Hepatocyte (in vitro differentiated cells): ENCODE results near the gene RNF213. TPM values are rescaled to one million over a fixed set of nuclear protein-coding genes. Genes with fewer than 3 reads are reported as not detected.

Experiments
- DNase-seq: peaks from one replicate; pipeline ENCODE4 v3.0.0-alpha.2; 2016; ENCODE audit warnings: low spot score
- H2AFZ ChIP-seq: fragments of 200-600 bp; sonication (generic); 2 replicates; pipeline ENCODE4 v1.6.0; 2016; ENCODE audit warnings: antibody characterized with exemption, mild to moderate bottlenecking
- H3K27ac ChIP-seq: fragments of 200-600 bp; sonication (generic); 2 replicates; pipeline ENCODE4 v1.5.1; 2016; ENCODE audit warnings: mild to moderate bottlenecking
- H3K27me3 ChIP-seq: fragments of 200-600 bp; sonication (generic); 2 replicates; pipeline ENCODE4 v1.6.1; 2016
- H3K36me3 ChIP-seq: fragments of 200-600 bp; sonication (generic); replicated peaks from 2 replicates; pipeline ENCODE4 v1.5.1; 2016; ENCODE audit warnings: low read depth; ENCODE audit not compliant: insufficient read depth
- H3K4me1 ChIP-seq: fragments of 200-600 bp; sonication (generic); 2 replicates; pipeline ENCODE4 v1.5.1; 2016; ENCODE audit warnings: mild to moderate bottlenecking, moderate library complexity; ENCODE audit not compliant: insufficient read depth
- H3K4me2 ChIP-seq: fragments of 200-600 bp; sonication (generic); 2 replicates; pipeline ENCODE4 v1.6.0; 2016
- H3K4me3 ChIP-seq: fragments of 200-600 bp; sonication (generic); 2 replicates; pipeline ENCODE4 v1.5.1; 2016; ENCODE audit warnings: mild to moderate bottlenecking
- H3K79me2 ChIP-seq: fragments of 200-600 bp; sonication (generic); 2 replicates; pipeline ENCODE4 v1.6.0; 2017; ENCODE audit warnings: mild to moderate bottlenecking
- H3K9me2 ChIP-seq: fragments of 200-600 bp; sonication (generic); replicated peaks from 2 replicates; pipeline ENCODE4 v1.6.0; 2017; ENCODE audit warnings: mild to moderate bottlenecking; ENCODE audit not compliant: insufficient read depth
- H3K9me3 ChIP-seq: fragments of 200-600 bp; sonication (generic); 2 replicates; pipeline ENCODE4 v1.5.1; 2016; ENCODE audit warnings: low read depth, mild to moderate bottlenecking
- H4K20me1 ChIP-seq: fragments of 200-600 bp; sonication (generic); 2 replicates; pipeline ENCODE4 v1.6.0; 2016; ENCODE audit warnings: mild to moderate bottlenecking; ENCODE audit not compliant: insufficient read depth, poor library complexity, severe bottlenecking
- EZH2 ChIP-seq: fragments of 200-600 bp; sonication (generic); IDR thresholded peaks from 2 replicates; pipeline ENCODE4 v1.6.1; 2016; ENCODE audit warnings: antibody characterized with exemption, mild to moderate bottlenecking, borderline replicate concordance
- EZH2phosphoT487 ChIP-seq: fragments of 200-600 bp; sonication (generic); IDR thresholded peaks from one replicate; pipeline ENCODE4 v1.6.1; 2018; ENCODE audit warnings: antibody characterized with exemption, mild to moderate bottlenecking, low read depth, moderate library complexity; ENCODE audit not compliant: unreplicated experiment, severe bottlenecking
- WGBS: methylation state at CpG from one replicate; pipeline ENCODE4 v1.1.6; 2016; ENCODE audit warnings: low lambda C conversion rate; ENCODE audit errors: missing lambda C conversion rate; 5-methylcytosine and 5-hydroxymethylcytosine counted together
- polyA plus RNA-seq: library from polyadenylated mRNA; unstranded; fragments of >200 nt; fragmentation: Nextera tagmentation; extraction: Ambion mirVana; gene quantifications from 2 replicates; pipeline ENCODE4 v1.2.1, GENCODE V29; 2016
- total RNA-seq: library from RNA; depleted of rRNA; stranded (reverse); fragments of >200 nt; gene quantifications from 2 replicates; pipeline ENCODE4 v1.2.3, GENCODE V29; 2014
- TF ChIP-seq, protein P1 (sequence below): fragments of 200-600 bp; sonication (generic); IDR thresholded peaks from 2 replicates; pipeline ENCODE4 v1.5.1; 2016; ENCODE audit warnings: antibody characterized with exemption, mild to moderate bottlenecking; ENCODE audit not compliant: poor library complexity

RNF213 gene
- total and polyA plus RNA-seq, 2 experiments from 2014 or later: 21.1 to 57.4 TPM

DNA sequence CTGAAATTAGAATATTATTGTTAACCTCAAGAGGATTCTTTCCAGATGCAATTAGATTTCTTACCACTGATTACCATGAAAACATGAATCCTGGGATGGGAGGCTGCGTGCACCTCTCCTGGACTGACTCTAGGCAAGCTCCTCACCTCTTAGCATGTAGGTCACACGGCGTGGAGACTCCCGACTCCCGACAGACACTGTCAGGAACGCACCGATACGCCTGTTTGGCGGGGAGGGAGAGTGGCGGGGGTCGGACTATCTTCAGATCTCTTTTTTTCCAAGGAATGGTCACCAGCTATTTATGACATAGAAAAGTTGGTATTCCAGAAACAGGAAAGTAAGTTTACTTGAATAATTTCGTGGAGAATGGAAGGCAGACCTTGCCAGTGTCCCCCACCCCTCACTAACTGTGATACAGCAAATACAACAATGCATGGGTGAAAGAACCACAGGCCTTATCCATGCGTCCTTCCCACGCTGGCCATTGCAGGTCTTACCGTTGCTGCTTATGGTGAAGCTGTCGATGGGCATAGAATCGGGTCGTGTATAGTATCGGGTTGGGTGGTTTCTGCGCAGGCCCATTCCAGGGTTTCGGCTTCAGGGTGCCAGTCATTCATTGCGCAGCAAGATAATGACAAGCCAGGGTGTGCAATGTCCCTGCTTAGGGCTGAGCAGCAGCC is 91.7 kb downstream of the RNF213 start:
- H3K79me2 ChIP-seq: no peaks in the 10 kb centered on the region
- H3K36me3 ChIP-seq: no peaks in the 10 kb centered on the region
- H3K27me3 ChIP-seq: no peaks in the 10 kb centered on the region
- no peaks in the 10 kb centered on the region for H3K9me2 ChIP-seq
- no peaks in the 10 kb centered on the region for H4K20me1 ChIP-seq
- H2AFZ ChIP-seq: no peak overlapping the region
- TF ChIP-seq EZH2phosphoT487 (no peak), EZH2 (no peak)
- TF ChIP-seq, protein P1, sequence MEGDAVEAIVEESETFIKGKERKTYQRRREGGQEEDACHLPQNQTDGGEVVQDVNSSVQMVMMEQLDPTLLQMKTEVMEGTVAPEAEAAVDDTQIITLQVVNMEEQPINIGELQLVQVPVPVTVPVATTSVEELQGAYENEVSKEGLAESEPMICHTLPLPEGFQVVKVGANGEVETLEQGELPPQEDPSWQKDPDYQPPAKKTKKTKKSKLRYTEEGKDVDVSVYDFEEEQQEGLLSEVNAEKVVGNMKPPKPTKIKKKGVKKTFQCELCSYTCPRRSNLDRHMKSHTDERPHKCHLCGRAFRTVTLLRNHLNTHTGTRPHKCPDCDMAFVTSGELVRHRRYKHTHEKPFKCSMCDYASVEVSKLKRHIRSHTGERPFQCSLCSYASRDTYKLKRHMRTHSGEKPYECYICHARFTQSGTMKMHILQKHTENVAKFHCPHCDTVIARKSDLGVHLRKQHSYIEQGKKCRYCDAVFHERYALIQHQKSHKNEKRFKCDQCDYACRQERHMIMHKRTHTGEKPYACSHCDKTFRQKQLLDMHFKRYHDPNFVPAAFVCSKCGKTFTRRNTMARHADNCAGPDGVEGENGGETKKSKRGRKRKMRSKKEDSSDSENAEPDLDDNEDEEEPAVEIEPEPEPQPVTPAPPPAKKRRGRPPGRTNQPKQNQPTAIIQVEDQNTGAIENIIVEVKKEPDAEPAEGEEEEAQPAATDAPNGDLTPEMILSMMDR: no peak
- H3K4me1 ChIP-seq: no peaks in the 10 kb centered on the region
- H3K27ac ChIP-seq: no peak overlapping the region
- H3K4me2 ChIP-seq: no peak overlapping the region
- 92% methylated on average over 22 of the region's 22 CpGs for WGBS
- no peak for DNase-seq
- no peaks in the 10 kb centered on the region for H3K9me3 ChIP-seq
- no peak overlapping the region for H3K4me3 ChIP-seq

DNA sequence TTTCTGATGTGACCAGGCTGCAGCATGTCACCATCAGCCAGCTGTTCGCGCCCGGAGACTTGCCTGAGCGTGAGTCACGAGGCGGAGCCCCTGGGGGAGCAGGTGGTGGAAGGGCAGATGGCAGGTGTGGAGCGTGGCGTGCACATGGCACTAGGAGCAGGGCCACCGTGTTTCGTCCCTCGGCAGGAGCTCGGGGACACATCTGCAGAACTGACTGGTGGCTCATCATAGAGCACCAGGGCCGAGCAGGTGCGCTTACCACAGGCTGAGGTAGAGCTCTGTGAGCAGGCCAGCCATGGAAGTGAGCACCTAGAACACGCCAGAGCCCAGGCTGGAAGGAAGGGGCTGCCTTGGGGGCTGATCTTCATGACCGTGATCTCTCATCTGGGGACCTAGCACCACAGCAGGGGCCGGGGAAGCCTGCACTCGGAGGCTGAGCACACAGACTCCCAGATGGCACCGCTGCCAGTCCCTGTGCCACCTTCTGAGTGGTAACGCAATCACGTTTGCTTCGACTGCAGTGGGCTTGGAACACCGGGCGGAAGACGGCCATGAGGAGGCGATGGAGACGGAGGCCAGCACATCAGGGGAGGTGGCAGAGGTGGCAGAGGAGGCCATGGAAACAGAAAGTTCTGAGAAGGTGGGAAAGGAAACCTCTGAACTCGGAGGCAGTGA is 92.5 kb downstream of the RNF213 start:
- no peaks in the 10 kb centered on the region for H3K36me3 ChIP-seq
- H3K27me3 ChIP-seq: no peaks in the 10 kb centered on the region
- no peaks in the 10 kb centered on the region for H3K79me2 ChIP-seq
- no peak overlapping the region for H3K4me3 ChIP-seq
- no peak overlapping the region for H3K27ac ChIP-seq
- WGBS: 98% methylated on average over 28 of the region's 28 CpGs
- no peaks in the 10 kb centered on the region for H4K20me1 ChIP-seq
- no peak for DNase-seq
- no peaks in the 10 kb centered on the region for H3K9me3 ChIP-seq
- H3K4me2 ChIP-seq: no peak overlapping the region
- H3K9me2 ChIP-seq: no peaks in the 10 kb centered on the region
- H3K4me1 ChIP-seq: no peaks in the 10 kb centered on the region
- H2AFZ ChIP-seq: no peak overlapping the region
- TF ChIP-seq EZH2phosphoT487 (no peak), EZH2 (no peak)
- TF ChIP-seq, protein P1: no peak

DNA sequence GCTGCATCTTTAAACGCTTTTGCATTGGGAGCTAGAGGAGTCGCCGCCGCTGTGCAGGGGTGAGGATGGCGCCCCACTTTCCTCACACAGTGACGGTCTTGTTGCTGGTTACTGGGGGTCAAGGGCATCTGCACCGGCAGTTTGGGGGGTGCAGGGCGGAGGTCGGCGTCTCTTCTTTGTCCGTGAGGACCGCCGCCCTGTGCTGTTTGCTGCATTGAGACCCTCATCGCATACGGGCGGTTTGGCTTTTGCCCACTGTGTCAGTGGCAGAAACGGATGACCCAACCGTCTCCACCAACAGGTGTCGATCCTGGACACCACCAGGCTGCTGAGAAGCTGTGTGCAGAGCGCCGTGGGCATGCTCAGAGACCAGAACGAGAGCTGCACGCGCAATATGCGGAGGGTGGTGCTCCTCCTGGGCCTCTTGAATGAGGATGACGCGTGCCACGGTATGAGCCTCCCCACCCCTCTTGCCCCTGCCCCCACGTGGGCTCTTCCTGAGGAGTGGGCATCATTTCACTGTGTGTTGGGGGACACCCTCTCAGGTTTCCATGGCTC is 93.1 kb downstream of the RNF213 start:
- H4K20me1 ChIP-seq: no peaks in the 10 kb centered on the region
- no peaks in the 10 kb centered on the region for H3K79me2 ChIP-seq
- no peak overlapping the region for H3K4me3 ChIP-seq
- no peaks in the 10 kb centered on the region for H3K9me3 ChIP-seq
- H3K36me3 ChIP-seq: no peaks in the 10 kb centered on the region
- H3K9me2 ChIP-seq: no peaks in the 10 kb centered on the region
- no peaks in the 10 kb centered on the region for H3K27me3 ChIP-seq
- no peak overlapping the region for H2AFZ ChIP-seq
- no peak overlapping the region for H3K27ac ChIP-seq
- 98% methylated on average over 29 of the region's 29 CpGs for WGBS
- no peak overlapping the region for H3K4me2 ChIP-seq
- no peaks in the 10 kb centered on the region for H3K4me1 ChIP-seq
- TF ChIP-seq, protein P1: no peak
- TF ChIP-seq EZH2 (no peak), EZH2phosphoT487 (no peak)
- no peak for DNase-seq
